Spleen (tissue), 7 donors: ENCODE data around the gene SORCS1.

ENCODE experiments used
- CTCF ChIP-seq, 11 experiments: fragments of 200-600 bp in 7 of 11; fragments of 450-650 bp in 4 of 11; sonication (generic) in 4 of 11; IDR thresholded peaks in 8 of 11; conservative IDR thresholded peaks in 3 of 11; 1 replicate in 7 of 11; 2 replicates in 4 of 11; pipeline versions ENCODE4 v1.4.0 to v1.8.0; 2016 to 2021; ENCODE audit warnings: antibody characterized with exemption in 11 of 11, inconsistent platforms in 4 of 11, mild to moderate bottlenecking in 1 of 11
- POLR2A ChIP-seq, 3 donors: fragments of 450-650 bp; IDR thresholded peaks; one replicate each; pipeline ENCODE4 v1.5.1; 2017; ENCODE audit warnings: antibody characterized with exemption in 3 of 3, mild to moderate bottlenecking in 1 of 3
- POLR2AphosphoS5 ChIP-seq, 3 donors: sonication (generic); formaldehyde crosslinking; IDR thresholded peaks; one replicate each; pipeline ENCODE4 v1.5.1; 2017; ENCODE audit warnings: antibody characterized with exemption in 3 of 3
- donor health status: DM: no; HTN: no; CAD: no; lungs with moderate emphysema.
- donor health status: DM: no; HTN: no; CAD: no.
- donor health status: DM: no; HTN: no; CAD: no.

- TF ChIP-seq CTCF (IDR thresholded peaks at IDR 0.05 in 8 of 11, conservative IDR thresholded peaks at IDR 0.05 in 3 of 11) (no peak), POLR2A (IDR thresholded peaks at IDR 0.05) (no peak), POLR2AphosphoS5 (IDR thresholded peaks at IDR 0.05) (no peak)
Observed at GRCh38 chr10:106626371-106626770, 538.1 kb downstream of the SORCS1 start.
